LNCAP (cell line): ENCODE results near the gene OTOP3.

Source experiments
- TF ChIP-seq, protein P1 (sequence below): fragments of 450-650 bp; IDR thresholded peaks from 2 replicates; pipeline ENCODE4 v1.5.1; 2017; ENCODE audit warnings: mild to moderate bottlenecking

The OTOP3 gene

DNA sequence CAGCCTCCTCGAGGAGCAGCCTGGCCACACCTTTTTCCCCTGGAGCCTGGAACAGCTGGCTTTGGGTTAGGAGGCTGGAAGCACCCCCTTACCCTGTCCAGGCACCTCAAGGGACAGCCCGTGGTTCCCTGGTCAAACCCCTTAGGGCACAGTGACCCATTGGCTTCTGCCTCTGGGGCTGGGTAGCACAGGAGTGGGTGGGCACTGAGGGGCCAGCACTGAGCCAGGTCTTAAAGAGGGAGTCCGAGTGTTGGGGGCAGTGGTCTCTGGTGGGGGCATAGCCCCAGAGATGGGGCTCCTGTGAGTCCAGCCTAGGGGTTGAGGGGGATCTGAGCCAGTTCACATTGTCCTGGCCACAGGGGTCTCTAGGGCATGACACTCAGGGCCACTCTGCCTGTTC lies 15.4 kb downstream of the OTOP3 start:
- TF ChIP-seq, protein P1, sequence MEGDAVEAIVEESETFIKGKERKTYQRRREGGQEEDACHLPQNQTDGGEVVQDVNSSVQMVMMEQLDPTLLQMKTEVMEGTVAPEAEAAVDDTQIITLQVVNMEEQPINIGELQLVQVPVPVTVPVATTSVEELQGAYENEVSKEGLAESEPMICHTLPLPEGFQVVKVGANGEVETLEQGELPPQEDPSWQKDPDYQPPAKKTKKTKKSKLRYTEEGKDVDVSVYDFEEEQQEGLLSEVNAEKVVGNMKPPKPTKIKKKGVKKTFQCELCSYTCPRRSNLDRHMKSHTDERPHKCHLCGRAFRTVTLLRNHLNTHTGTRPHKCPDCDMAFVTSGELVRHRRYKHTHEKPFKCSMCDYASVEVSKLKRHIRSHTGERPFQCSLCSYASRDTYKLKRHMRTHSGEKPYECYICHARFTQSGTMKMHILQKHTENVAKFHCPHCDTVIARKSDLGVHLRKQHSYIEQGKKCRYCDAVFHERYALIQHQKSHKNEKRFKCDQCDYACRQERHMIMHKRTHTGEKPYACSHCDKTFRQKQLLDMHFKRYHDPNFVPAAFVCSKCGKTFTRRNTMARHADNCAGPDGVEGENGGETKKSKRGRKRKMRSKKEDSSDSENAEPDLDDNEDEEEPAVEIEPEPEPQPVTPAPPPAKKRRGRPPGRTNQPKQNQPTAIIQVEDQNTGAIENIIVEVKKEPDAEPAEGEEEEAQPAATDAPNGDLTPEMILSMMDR: no peak

GRCh38 chr17:74951680-74952421 lies 16.2 kb downstream of the OTOP3 start:
- TF ChIP-seq, protein P1: no peak

- TF ChIP-seq, protein P1: no peak
These were observed 16.9 kb downstream of the OTOP3 start for GRCh38 chr17:74952431-74953133.

- TF ChIP-seq, protein P1: no peak
These were observed 17.5 kb downstream of the OTOP3 start for GRCh38 chr17:74953134-74953687.

DNA sequence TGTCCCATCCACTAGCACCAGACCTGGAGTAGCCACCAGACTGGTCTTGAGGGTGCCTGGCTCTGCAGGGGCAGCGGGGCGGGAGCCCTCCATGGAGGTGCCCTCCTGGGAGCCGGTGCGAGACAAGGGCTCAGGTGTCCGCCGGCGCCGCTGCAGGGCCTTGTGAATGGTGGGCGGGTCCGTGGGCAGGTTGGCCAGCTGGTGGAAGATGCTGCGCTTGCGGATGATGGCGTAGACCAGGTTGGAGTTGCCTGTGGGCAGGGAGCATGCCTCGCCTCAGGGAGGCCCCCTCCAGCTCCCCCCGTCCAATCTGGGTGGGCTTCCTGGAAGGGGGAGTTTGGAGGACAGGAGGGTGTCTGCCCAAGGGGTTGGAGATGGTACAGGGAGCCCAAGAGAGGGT lies 18.4 kb downstream of the OTOP3 start:
- TF ChIP-seq, protein P1: no peak

GRCh38 chr17:74954665-74955421 lies 19.1 kb downstream of the OTOP3 start:
- TF ChIP-seq, protein P1: no peak

DNA sequence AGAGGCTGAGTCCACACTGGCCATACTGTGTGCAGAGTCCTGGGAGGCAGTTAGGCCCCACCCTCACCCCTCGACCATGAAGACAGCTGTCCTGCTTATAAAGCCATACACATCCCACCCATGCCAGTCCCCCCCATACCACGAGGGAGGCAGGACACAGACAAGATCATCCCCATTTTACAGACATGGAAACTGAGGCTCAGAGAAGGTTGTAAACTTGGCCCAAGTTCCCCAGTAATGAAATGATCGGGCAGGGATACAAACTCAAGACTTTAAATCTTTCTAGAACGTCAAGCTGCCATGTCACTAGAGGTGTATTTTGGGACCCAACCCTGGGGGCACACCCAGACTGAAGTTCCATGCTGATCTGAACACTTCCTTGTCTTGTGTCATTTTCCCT lies 20.4 kb downstream of the OTOP3 start:
- TF ChIP-seq, protein P1: no peak
